Activated CD4-positive, alpha-beta T cell treated with anti-CD3 and anti-CD28 coated beads for 24 hours (primary cell): Measurements from ENCODE around the gene PAF1.
A peak's percentile ranks its signal among the peaks of the same experiment; 100 is the strongest.

Experiments used
- DNase-seq, 2 donors: peaks; one replicate each; pipeline ENCODE4 v3.0.0-alpha.2; 2020; ENCODE audit warnings: low read depth in 2 of 2

PAF1 gene

DNA sequence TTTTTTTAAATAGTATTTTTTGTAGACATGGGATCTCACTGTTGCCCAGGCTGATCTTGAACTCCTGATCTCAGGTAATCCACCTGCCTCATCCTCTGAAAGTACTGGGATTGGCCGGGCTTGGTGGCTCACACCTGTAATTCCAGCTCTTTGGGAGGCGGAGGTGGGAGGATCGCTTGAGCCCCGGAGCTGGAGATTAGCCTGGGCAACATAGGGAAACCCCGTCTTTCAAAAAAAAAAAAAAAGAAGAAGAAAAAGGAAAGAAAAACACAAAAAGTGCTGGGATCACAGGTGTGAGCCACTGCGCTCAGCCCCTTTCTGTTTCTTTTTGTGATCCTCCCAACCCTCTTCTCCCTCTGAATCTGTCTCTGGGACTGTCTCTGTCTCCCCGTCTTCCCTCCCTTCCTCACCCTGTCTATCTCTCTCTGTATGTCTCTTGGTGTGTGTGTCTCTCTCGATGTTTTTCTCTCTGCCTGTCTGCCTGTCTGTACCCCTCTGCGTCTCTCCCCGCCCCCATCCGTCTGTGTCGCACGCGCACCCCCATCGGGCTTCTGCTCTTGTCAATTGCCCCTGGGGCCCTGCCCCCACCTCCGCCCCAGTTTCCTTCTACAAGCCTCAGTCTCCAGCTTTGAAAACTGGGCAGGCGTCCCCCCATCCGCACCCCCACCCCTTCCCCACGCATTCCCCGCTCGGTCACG lies 15.2 kb upstream of the PAF1 start:
- peak; percentile 74 to 81 for DNase-seq

GRCh38 chr19:39405261-39405957 lies 14.5 kb upstream of the PAF1 start:
- no peak for DNase-seq

- DNase-seq: peak; percentile 90 to 91
Observed at GRCh38 chr19:39403331-39404312, 12.7 kb upstream of the PAF1 start.

DNA sequence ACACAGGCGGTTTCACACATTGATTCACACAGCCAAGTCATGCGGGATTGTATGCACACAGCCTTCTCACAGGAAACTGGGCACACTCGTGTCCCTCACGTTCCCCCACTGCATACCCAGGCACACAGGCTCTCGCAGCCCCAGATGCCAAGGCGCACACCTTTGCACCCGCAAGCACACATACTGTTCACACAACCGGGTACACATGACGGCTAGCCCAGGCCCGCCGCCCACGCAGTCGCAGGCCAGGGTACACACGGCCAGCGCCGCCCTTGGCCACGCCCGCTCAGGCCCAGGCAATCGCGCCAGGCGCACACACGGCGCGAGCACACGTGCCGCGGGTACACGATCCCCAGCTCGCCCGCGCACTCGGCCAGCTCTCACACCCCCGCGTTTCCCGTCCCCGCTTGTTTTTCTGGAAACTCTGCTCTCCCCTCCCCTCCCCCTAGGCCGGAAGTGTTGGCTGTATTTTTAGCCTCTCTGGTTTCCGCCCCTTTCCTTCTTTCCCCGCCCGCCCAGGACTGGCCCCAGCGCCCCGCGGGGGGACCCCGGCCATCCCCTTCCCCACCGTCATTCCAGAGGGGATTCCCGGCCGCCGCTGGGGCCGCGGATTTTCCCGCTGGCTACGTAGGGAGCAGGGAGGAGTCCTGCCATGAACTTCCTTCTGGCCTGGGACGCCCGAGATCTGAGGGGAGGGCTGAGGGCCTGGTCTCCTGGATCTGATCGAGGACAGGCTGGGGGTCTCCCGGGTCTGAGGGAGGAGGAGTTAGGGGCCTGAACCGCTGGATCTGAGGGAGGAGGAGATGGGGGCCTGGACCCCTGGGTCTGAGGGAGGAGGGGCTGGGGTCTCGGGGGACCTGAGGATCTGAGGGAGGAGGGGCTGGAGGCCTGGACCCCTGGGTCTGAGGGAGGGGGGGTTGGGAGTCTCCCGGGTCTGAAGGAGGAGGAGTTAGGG lies 11.7 kb upstream of the PAF1 start:
- DNase-seq: peak; percentile 76 to 78

DNA sequence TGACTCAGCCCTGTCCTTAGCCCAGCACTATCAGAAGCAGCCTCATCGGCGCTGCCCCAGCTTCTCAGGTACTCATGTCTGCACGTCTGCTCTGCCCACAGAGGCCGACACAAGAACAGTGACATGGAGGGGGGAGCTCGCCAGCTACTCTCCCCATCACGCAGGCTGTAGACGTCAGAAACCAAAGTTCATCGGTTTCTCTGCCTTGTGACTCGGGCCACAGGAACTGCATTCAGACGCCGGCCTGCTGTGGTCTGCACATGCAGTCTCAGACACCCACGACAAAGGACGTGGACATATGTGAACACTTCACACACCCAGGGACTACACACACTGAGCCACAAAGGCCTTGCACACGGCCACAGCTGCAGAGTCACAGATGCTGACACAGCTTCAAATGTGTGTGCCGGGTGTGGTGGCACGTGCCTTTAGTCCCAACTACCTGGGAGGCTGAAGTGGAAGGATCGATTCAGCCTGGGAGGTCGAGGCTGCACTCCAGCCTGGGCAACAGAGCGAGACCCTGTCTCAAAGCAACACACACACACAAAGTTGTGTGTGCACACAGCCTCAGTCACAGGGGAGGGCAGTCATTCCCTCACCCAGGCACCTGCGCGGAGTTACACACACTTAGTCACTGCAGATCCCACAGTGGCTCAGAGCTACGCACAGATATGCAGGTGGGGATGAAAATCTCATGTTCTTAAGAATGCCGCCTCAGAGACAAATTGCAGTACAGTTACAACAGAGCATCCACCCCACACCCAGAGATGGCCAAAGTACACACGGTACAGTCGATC lies 10.8 kb upstream of the PAF1 start:
- DNase-seq: peak; percentile 53 to 69

DNA sequence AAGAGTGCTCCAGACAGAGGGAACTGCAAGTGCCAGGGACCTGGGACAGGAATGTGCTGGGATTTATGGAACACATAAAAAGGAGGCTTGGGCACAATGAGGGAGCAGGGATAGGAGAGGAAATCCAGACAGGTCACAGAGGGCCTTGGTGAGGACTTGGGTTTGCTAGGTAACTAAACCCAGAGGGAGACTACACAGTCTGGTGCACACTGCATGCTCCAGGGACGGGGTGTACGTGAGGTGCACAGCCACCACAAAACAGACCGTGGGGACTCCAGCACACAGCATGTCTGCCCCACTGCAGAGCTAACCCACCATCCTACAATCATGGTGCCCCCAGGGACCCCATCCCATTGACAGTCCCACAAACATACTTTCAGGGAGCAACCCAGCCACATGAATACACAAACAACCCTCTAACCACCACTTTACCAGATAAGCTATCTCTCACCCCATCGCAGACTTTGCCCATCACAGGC lies 10.2 kb upstream of the PAF1 start:
- no peak for DNase-seq

DNA sequence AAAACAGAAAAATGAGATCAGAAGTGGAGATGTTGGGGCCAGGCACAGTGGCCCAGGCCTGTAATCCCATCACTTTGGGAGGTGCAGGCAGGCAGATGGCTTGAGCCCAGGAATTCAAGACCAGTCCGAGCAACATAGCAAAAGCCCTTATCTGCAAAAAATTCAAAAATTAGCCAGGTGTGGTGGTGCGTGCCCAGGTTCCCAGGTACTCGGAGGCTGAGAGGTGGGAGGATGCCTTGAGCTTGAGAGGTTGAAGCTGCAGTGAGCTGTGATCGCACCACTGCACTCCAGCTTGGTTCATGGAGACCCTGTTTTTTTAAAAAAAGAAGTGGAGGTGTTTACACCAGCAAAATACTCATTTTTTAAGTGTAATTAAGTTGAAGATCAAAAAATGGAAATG lies 9.2 kb upstream of the PAF1 start:
- no peak for DNase-seq

- no peak for DNase-seq
Observed at GRCh38 chr19:39399668-39400050, 8.8 kb upstream of the PAF1 start.

DNA sequence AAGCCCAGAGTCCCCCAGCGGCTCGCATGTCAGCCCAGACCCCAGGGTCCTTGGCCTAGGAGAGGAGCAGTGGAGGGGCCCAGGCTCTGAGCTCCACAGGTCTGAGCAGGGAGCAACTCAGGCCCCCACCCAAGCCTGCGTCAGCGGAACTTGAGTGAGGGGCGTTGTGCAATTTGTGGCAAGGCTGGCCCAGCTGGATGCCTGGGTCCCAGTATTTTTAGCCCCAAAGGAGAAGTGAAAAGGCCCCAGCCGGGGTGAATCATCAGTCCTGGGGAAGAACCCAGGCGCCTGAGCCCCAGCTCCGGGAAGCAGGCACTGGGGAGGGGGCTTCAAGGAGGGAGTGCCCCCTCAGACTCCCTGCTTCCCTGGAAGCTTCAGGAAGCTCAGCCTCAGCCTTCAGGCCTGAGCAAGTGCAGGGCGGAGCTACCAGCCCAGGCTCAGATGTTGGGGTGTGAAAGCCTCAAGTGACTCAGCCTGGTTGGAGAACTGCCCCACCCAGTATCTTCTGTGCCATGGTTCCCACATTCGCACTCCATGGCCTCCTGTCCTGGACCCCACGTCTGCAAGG lies 7.5 kb upstream of the PAF1 start:
- DNase-seq: no peak

DNA sequence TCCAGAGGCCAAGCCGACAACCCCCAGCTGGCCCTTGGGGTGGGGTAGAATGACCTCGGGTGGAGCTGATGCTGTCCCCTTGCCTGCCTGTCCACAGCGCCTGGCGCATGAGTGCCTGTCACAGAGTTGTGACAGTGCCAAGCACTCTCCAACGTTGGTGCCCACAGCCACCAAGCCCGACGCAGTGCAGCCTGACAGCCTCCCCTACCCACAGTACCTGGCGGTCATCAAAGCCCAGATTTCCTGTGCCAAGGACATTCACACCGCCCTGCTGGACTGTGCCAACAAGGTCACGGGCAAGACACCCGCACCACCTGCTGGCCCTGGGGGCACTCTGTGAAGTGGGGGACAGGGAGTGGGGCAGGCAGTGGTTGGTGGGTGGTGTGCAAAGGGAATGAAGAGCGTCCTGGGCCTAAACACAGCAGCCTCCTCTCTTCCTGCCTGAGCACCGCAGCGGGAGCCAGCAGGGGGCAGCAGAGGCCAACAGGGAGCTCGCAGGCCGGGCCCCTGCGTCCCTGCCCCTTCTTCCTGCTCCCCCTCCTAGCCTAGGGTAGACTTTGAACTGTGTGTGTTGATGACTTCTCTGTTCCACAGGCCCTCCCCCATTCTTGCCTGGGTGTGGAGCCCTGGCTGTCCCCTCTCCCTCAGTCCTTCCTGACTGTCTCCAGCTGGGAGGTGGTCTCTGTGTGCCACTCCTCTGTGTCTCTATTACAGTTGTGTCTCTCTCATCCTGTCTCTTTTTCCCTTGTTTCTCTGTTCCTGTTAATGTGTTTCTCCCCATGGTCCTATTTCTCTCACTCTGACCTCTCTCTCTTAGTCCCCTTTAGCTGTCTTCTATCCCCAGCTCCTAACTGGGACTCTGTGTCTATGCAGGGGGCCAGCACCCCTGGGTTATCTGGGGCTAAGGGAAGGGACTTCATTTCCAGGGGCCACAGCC lies 6.7 kb upstream of the PAF1 start:
- peak; percentile 94 to 96 for DNase-seq

GRCh38 chr19:39390451-39390750 lies 505 bp downstream of the PAF1 start:
- peak in 1 of 2 donors; percentile 60 for DNase-seq

- DNase-seq: no peak
Observed at GRCh38 chr19:39389631-39390414, 1.1 kb downstream of the PAF1 start.

DNA sequence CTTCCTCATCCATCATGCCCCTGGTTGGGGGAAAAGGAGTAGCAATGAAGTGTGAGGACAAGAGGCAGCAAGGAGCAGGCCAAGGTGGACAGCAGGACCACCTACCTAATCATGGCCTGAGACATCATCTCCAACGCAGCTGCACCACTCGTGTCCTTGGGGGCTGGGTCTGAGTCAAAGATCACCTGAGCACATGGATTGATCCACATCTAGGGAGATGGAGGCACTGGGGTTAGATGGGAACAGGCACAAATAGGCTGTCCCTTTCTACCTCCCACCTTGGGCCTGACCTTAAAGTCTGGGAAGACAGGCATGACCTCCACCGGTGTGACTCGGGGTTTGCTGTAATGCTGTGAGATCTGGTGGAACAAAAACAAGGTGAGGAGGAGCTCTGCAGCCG lies 2.2 kb downstream of the PAF1 start:
- DNase-seq: no peak

DNA sequence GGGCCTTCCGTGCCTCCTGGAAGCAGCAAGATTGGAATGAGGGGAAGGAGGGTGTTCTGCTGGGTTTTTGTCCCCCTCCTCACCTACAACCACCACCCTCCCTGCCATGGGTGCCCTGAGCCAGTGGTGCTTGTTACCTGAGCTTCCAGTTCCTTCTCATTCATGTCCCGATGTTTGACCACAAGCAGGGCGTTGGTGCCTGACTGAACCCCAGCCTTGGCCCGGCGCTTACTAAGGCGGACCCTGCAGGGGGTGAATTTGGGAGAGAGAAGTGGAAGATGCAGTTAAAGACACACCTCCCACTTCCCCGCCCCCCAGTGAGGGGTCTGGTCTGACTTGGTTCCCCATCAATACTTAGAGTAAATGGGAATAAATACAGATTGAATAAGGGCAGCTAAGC lies 4.3 kb downstream of the PAF1 start:
- no peak for DNase-seq

GRCh38 chr19:39385629-39386411 lies 5.1 kb downstream of the PAF1 start:
- DNase-seq: no peak

GRCh38 chr19:39384839-39385568 lies 5.9 kb downstream of the PAF1 start:
- DNase-seq: no peak
